Measurements from ENCODE around the gene SARDH. TPM values are rescaled to one million over a fixed set of nuclear protein-coding genes. Genes with fewer than 3 reads are reported as not detected.

The SARDH gene
- total and polyA plus RNA-seq, 2 of the 8 experiments (the other 6 are each of a cell fraction or from before 2014, with no cell fraction given): 6.4 to 7.4 TPM

DNA sequence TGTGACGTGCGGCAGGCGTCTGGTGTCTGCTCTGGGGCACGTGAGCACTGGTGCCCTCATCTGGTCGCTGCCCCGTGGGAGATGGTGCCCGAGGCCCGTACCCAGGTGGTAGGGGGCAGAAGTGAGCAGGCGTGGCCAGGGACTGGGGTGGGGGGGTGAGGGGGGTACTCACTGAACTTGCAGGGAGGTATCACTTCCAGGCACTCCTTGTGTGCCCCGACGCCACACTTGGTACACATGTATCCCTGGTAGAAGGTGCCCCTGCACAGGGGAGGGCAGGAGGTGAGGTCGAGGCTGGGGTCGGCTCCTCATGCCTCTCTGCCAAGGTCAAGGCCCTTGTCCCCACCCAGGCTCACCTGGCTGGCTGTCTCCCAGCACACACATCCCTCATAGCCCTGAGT is 45.2 kb upstream of the SARDH start:
- WGBS, 2 experiments (ENCODE audit: extremely low coverage in 1 of 2, insufficient coverage in 1 of 2, insufficient read length in 1 of 2, insufficient replicate concordance in 2 of 2, low coverage in 1 of 2, low lambda C conversion rate in 2 of 2, missing lambda C conversion rate in 1 of 2): 98% methylated on average over 11 of the region's 13 CpGs; no CpG with 5 or more reads in 1 of the 2 experiments
- H2BK12ac ChIP-seq (ENCODE audit: low read depth, low read length): no peak overlapping the region
- no peaks in the 10 kb centered on the region for H3K79me2 ChIP-seq (ENCODE audit: control insufficient read depth in 1 of 2, insufficient read depth in 2 of 2, low read length in 2 of 2)
- peaks cover 0 to 9% (median 4%) of the 10 kb centered on the region in 4 experiments; a peak in 3 of 8 replicates for H3K36me3 ChIP-seq (ENCODE audit: control insufficient read depth in 2 of 4, insufficient read depth in 4 of 4, low read length in 3 of 4)
- no peaks in the 10 kb centered on the region; the same call in 1 of the 2 replicates for H3K79me1 ChIP-seq (ENCODE audit: low read depth, low read length)
- TF ChIP-seq HDAC2 (IDR thresholded peaks at IDR 0.05; ENCODE audit: borderline replicate concordance in 1 of 2, low read depth in 2 of 2, low read length in 2 of 2) (no peak), RNF2 (IDR thresholded peaks at IDR 0.05; ENCODE audit: borderline replicate concordance, low read depth, low read length, missing control alignments, poor library complexity, severe bottlenecking) (no peak), BRCA1 (IDR thresholded peaks at IDR 0.05; ENCODE audit: low read depth, low read length) (no peak), SIRT6 (IDR thresholded peaks at IDR 0.05; ENCODE audit: low read length) (no peak), CREB1 (IDR thresholded peaks at IDR 0.05) (no peak), POLR2AphosphoS5 (IDR thresholded peaks at IDR 0.05; ENCODE audit: low read depth, low read length) (no peak)
- no peak overlapping the region for H3K23ac ChIP-seq (ENCODE audit: insufficient read length)
- no peak overlapping the region for H3K4me2 ChIP-seq (ENCODE audit: insufficient read depth in 1 of 2, low read depth in 2 of 2, low read length in 2 of 2)
- no peak overlapping the region for H2BK20ac ChIP-seq (ENCODE audit: low read length)
- no peak overlapping the region for H3K27ac ChIP-seq (ENCODE audit: low read depth, low read length)
- no peaks in the 10 kb centered on the region for H3K9me3 ChIP-seq (ENCODE audit: insufficient read depth in 2 of 2, low read depth in 1 of 2, low read length in 1 of 2)
- no peak overlapping the region for H2BK5ac ChIP-seq (ENCODE audit: low read depth, low read length)
- H2BK120ac ChIP-seq (replicated peaks; ENCODE audit: low read depth, low read length): no peak overlapping the region
- no peak overlapping the region for H4K8ac ChIP-seq (ENCODE audit: extremely low read depth, insufficient read depth, low read length)
- no peak overlapping the region for H4K91ac ChIP-seq (replicated peaks; ENCODE audit: insufficient read length, low read length)
- no peak overlapping the region for H3K18ac ChIP-seq (ENCODE audit: extremely low read depth, low read length)
- no peak overlapping the region for H2AK5ac ChIP-seq (ENCODE audit: low read depth, low read length)
- no peak overlapping the region for H3K9ac ChIP-seq (replicated peaks in 1 of 4; ENCODE audit: extremely low read depth in 1 of 4, low read depth in 3 of 4, low read length in 3 of 4)
- H4K5ac ChIP-seq (ENCODE audit: insufficient read length, low read depth, low read length): no peak overlapping the region
- peaks cover 6 to 15% of the 10 kb centered on the region in 2 experiments for H4K20me1 ChIP-seq (replicated peaks in 1 of 2; ENCODE audit: control insufficient read depth in 1 of 2, insufficient read depth in 2 of 2, low read length in 2 of 2)
- H3K27me3 ChIP-seq (replicated peaks in 1 of 4; ENCODE audit: control insufficient read depth in 3 of 4, extremely low read depth in 1 of 4, insufficient read depth in 3 of 4, low read length in 3 of 4): no peaks in the 10 kb centered on the region
- CTCF ChIA-PET (ENCODE audit: partially characterized antibody): interaction anchor here (0.9 to 6.1 kb wide), 20 partner anchors 12 to 602 kb away, joined by 3 to 75 read pairs (median 10); partner anchors contain the start of gene SARDH
- H2AFZ ChIP-seq (ENCODE audit: low read length): no peak overlapping the region
- H2BK15ac ChIP-seq (ENCODE audit: low read length): no peak overlapping the region
- POLR2A ChIA-PET (ENCODE audit: partially characterized antibody): interaction anchor here (0.6 kb wide), 1 partner anchor 111 kb away, joined by 3 read pairs; no protein-coding TSS in a partner anchor
- no peak overlapping the region for H3K14ac ChIP-seq (ENCODE audit: insufficient read length)
- DNase-seq (ENCODE audit: low read depth in 1 of 2, low spot score in 2 of 2) (no peak), FAIRE-seq (no peak)
- H3K4ac ChIP-seq (replicated peaks; ENCODE audit: insufficient read length, low read depth, low read length): no peak overlapping the region
- no peak overlapping the region for H3K4me3 ChIP-seq (ENCODE audit: extremely low read depth in 1 of 4, insufficient read depth in 2 of 4, low read depth in 3 of 4, low read length in 4 of 4)
- H3K56ac ChIP-seq (replicated peaks; ENCODE audit: insufficient read length, low read depth, low read length): no peak overlapping the region
- H3K23me2 ChIP-seq (ENCODE audit: low read depth, low read length): no peaks in the 10 kb centered on the region
- H3K4me1 ChIP-seq (replicated peaks in 1 of 4; ENCODE audit: control insufficient read depth in 3 of 4, insufficient read depth in 4 of 4, low read length in 3 of 4): peaks cover 0 to 3% (median 1%) of the 10 kb centered on the region in 4 experiments; a peak in 4 of 7 replicates
